Measurements from ENCODE around the gene BBS2.

The BBS2 gene

GRCh38 chr16:56450275-56450985, 69.4 kb downstream of the BBS2 start:
- DNase-seq (ENCODE audit: low spot score), result no peak
- Histone ChIP-seq H3K27ac (replicated peaks; ENCODE audit: low read length) (peak overlapping the region; percentile 64), H2BK5ac (ENCODE audit: low read length) (peak overlapping the region; percentile 87), H3K14ac (ENCODE audit: low read length) (no peak overlapping the region), H3K4me2 (ENCODE audit: insufficient read depth, low read length, poor library complexity, severe bottlenecking) (peak overlapping the region; percentile 80), H3K79me1 (ENCODE audit: low read depth, low read length) (peaks cover 7% of the 10 kb centered on the region), H3K9me3 (replicated peaks in 1 of 2; ENCODE audit: control insufficient read depth in 2 of 2, insufficient read depth in 1 of 2, low read depth in 1 of 2, low read length in 2 of 2) (no peaks in the 10 kb centered on the region), H3K36me3 (replicated peaks in 1 of 2; ENCODE audit: control insufficient read depth in 2 of 2, insufficient read depth in 2 of 2, low read length in 2 of 2) (peaks cover 13 to 60% of the 10 kb centered on the region in 2 donors), H3K9ac (ENCODE audit: low read depth, low read length, poor library complexity) (peak overlapping the region; percentile 95), H2BK12ac (ENCODE audit: low read length) (no peak overlapping the region), H2BK120ac (ENCODE audit: low read depth, low read length) (peak overlapping the region; percentile 72), H3K4me3 (ENCODE audit: low read length in 2 of 2) (peak overlapping the region; percentile 75 to 98), H3K4me1 (ENCODE audit: control insufficient read depth in 2 of 2, insufficient read depth in 1 of 2, low read depth in 1 of 2, low read length in 2 of 2) (peaks cover 11 to 12% of the 10 kb centered on the region in 2 donors), H2BK15ac (ENCODE audit: low read length) (peak overlapping the region; percentile 78), H4K8ac (ENCODE audit: low read depth, low read length) (no peak overlapping the region), H3K4ac (ENCODE audit: low read length) (no peak overlapping the region), H3K18ac (ENCODE audit: low read length) (peak overlapping the region; percentile 98), H2AK5ac (ENCODE audit: low read depth, low read length) (peak overlapping the region; percentile 68), H3K27me3 (ENCODE audit: control insufficient read depth in 3 of 3, insufficient read depth in 3 of 3, low read depth in 1 of 3, low read length in 3 of 3) (no peaks in the 10 kb centered on the region), H4K91ac (ENCODE audit: low read depth, low read length, poor library complexity) (no peak overlapping the region), H3K23ac (ENCODE audit: low read depth, low read length, poor library complexity) (peak overlapping the region; percentile 97), H2AFZ (ENCODE audit: low read length) (peak overlapping the region; percentile 82)
- no CpG with 5 or more reads among the region's 18 CpGs for WGBS, 2 donors (ENCODE audit: extremely low coverage in 2 of 2, insufficient read length in 2 of 2, insufficient replicate concordance in 1 of 2)

DNA sequence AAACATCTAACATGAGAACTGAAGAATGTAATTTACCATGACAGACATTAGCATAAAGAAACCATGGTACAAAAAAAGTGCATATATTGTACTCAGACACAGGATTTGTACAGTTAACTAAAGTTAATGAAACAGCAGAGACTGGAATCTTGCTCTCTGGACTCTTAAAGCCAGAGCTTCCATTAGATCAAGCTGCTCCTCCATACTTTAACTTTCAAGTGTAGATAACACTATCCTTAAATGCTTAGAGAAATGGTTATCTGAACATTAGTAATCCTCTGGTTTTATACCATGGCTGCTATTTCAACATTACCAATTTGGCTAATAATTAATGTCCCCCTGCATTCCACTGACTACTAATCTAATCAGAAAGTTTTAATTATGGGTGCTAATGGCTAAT, 71.8 kb downstream of the BBS2 start:
- H3K9ac ChIP-seq (ENCODE audit: low read depth, low read length, poor library complexity), result no peak overlapping the region
- no peak overlapping the region for H3K4me2 ChIP-seq (ENCODE audit: insufficient read depth, low read length, poor library complexity, severe bottlenecking)
- H2BK120ac ChIP-seq (ENCODE audit: low read depth, low read length), result no peak overlapping the region
- no peak overlapping the region for H3K18ac ChIP-seq (ENCODE audit: low read length)
- peaks cover 11 to 12% of the 10 kb centered on the region in 2 donors for H3K4me1 ChIP-seq (ENCODE audit: control insufficient read depth in 2 of 2, insufficient read depth in 1 of 2, low read depth in 1 of 2, low read length in 2 of 2)
- H3K9me3 ChIP-seq (replicated peaks in 1 of 2; ENCODE audit: control insufficient read depth in 2 of 2, insufficient read depth in 1 of 2, low read depth in 1 of 2, low read length in 2 of 2), result no peaks in the 10 kb centered on the region
- H2BK15ac ChIP-seq (ENCODE audit: low read length), result no peak overlapping the region
- H3K4ac ChIP-seq (ENCODE audit: low read length), result no peak overlapping the region
- H3K79me1 ChIP-seq (ENCODE audit: low read depth, low read length), result peaks cover 9% of the 10 kb centered on the region
- H3K27ac ChIP-seq (replicated peaks; ENCODE audit: low read length), result no peak overlapping the region
- no peak overlapping the region for H3K4me3 ChIP-seq (ENCODE audit: low read length in 2 of 2)
- no peak overlapping the region for H4K91ac ChIP-seq (ENCODE audit: low read depth, low read length, poor library complexity)
- peaks cover 10 to 60% of the 10 kb centered on the region in 2 donors for H3K36me3 ChIP-seq (replicated peaks in 1 of 2; ENCODE audit: control insufficient read depth in 2 of 2, insufficient read depth in 2 of 2, low read length in 2 of 2)
- no peak overlapping the region for H3K14ac ChIP-seq (ENCODE audit: low read length)
- H3K27me3 ChIP-seq (ENCODE audit: control insufficient read depth in 3 of 3, insufficient read depth in 3 of 3, low read depth in 1 of 3, low read length in 3 of 3), result no peaks in the 10 kb centered on the region
- no peak overlapping the region for H2BK12ac ChIP-seq (ENCODE audit: low read length)
- no peak for DNase-seq (ENCODE audit: low spot score)
- H3K23ac ChIP-seq (ENCODE audit: low read depth, low read length, poor library complexity), result no peak overlapping the region
- no peak overlapping the region for H2AK5ac ChIP-seq (ENCODE audit: low read depth, low read length)
- H4K8ac ChIP-seq (ENCODE audit: low read depth, low read length), result no peak overlapping the region
- H2AFZ ChIP-seq (ENCODE audit: low read length), result no peak overlapping the region
- no peak overlapping the region for H2BK5ac ChIP-seq (ENCODE audit: low read length)

DNA sequence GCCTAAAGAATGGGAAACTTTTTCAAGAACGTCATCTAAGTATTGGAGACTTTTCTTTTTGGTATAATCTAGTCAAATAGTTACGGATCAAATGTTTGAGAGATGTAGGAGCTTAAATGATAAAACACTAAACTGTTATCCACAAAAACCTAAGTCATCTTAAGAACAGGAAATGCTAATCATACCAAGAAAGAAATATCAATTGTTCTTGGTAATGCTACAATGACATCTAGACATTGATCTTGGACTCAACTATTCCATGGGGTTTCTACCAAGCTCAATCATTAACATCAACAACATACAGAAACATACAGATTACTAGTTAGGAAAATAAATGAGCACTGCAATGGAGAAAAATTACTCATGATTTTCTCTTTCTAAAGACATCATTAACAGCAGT, 72.5 kb downstream of the BBS2 start:
- H3K9me3 ChIP-seq (replicated peaks in 1 of 2; ENCODE audit: control insufficient read depth in 2 of 2, insufficient read depth in 1 of 2, low read depth in 1 of 2, low read length in 2 of 2), result no peaks in the 10 kb centered on the region
- H2BK120ac ChIP-seq (ENCODE audit: low read depth, low read length), result no peak overlapping the region
- H3K4me2 ChIP-seq (ENCODE audit: insufficient read depth, low read length, poor library complexity, severe bottlenecking), result no peak overlapping the region
- peaks cover 9% of the 10 kb centered on the region for H3K79me1 ChIP-seq (ENCODE audit: low read depth, low read length)
- H3K4me3 ChIP-seq (ENCODE audit: low read length in 2 of 2), result no peak overlapping the region
- no CpG with 5 or more reads among the region's 2 CpGs for WGBS, 2 donors (ENCODE audit: extremely low coverage in 2 of 2, insufficient read length in 2 of 2, insufficient replicate concordance in 1 of 2)
- no peak overlapping the region for H2BK15ac ChIP-seq (ENCODE audit: low read length)
- no peak overlapping the region for H3K18ac ChIP-seq (ENCODE audit: low read length)
- no peak overlapping the region for H3K23ac ChIP-seq (ENCODE audit: low read depth, low read length, poor library complexity)
- no peak overlapping the region for H2AFZ ChIP-seq (ENCODE audit: low read length)
- H2AK5ac ChIP-seq (ENCODE audit: low read depth, low read length), result no peak overlapping the region
- H3K36me3 ChIP-seq (replicated peaks in 1 of 2; ENCODE audit: control insufficient read depth in 2 of 2, insufficient read depth in 2 of 2, low read length in 2 of 2), result peaks cover 12 to 65% of the 10 kb centered on the region in 2 donors
- no peak overlapping the region for H3K9ac ChIP-seq (ENCODE audit: low read depth, low read length, poor library complexity)
- DNase-seq (ENCODE audit: low spot score), result no peak
- no peak overlapping the region for H3K14ac ChIP-seq (ENCODE audit: low read length)
- H3K27me3 ChIP-seq (ENCODE audit: control insufficient read depth in 3 of 3, insufficient read depth in 3 of 3, low read depth in 1 of 3, low read length in 3 of 3), result no peaks in the 10 kb centered on the region
- H3K4me1 ChIP-seq (ENCODE audit: control insufficient read depth in 2 of 2, insufficient read depth in 1 of 2, low read depth in 1 of 2, low read length in 2 of 2), result peaks cover 7 to 10% of the 10 kb centered on the region in 2 donors
- H3K27ac ChIP-seq (replicated peaks; ENCODE audit: low read length), result no peak overlapping the region
- H4K91ac ChIP-seq (ENCODE audit: low read depth, low read length, poor library complexity), result no peak overlapping the region
- H3K4ac ChIP-seq (ENCODE audit: low read length), result no peak overlapping the region
- H4K8ac ChIP-seq (ENCODE audit: low read depth, low read length), result no peak overlapping the region
- no peak overlapping the region for H2BK12ac ChIP-seq (ENCODE audit: low read length)
- H2BK5ac ChIP-seq (ENCODE audit: low read length), result no peak overlapping the region

DNA sequence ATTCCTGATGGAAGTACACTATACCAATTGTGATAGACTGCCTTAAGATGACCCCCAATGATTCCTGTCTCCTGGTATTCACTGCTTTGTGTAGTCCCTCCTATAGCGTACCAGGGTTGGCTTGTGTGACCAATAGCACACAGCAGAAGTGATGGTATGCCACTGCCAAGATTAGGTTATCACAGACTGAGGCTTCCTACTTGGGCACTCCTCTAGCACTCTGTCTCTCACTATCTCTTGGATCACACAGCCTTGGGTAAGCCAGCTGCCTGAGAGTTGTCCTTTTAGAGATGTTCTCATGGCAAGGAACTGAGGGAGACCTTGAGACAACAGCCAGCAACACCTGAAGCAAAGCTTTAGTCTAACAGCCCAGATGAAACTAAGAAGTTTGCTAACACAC, 81.8 kb downstream of the BBS2 start:
- no peak overlapping the region for H3K18ac ChIP-seq (ENCODE audit: low read length)
- no CpG with 5 or more reads among the region's 1 CpG for WGBS, 2 donors (ENCODE audit: extremely low coverage in 2 of 2, insufficient read length in 2 of 2, insufficient replicate concordance in 1 of 2)
- no peak overlapping the region for H3K14ac ChIP-seq (ENCODE audit: low read length)
- no peaks in the 10 kb centered on the region for H3K27me3 ChIP-seq (ENCODE audit: control insufficient read depth in 3 of 3, insufficient read depth in 3 of 3, low read depth in 1 of 3, low read length in 3 of 3)
- no peak overlapping the region for H3K4me2 ChIP-seq (ENCODE audit: insufficient read depth, low read length, poor library complexity, severe bottlenecking)
- no peak overlapping the region for H3K9ac ChIP-seq (ENCODE audit: low read depth, low read length, poor library complexity)
- peaks cover 12 to 93% of the 10 kb centered on the region in 2 donors for H3K36me3 ChIP-seq (replicated peaks in 1 of 2; ENCODE audit: control insufficient read depth in 2 of 2, insufficient read depth in 2 of 2, low read length in 2 of 2)
- H2BK12ac ChIP-seq (ENCODE audit: low read length), result no peak overlapping the region
- no peak for DNase-seq (ENCODE audit: low spot score)
- H4K8ac ChIP-seq (ENCODE audit: low read depth, low read length), result no peak overlapping the region
- H3K4me3 ChIP-seq (ENCODE audit: low read length in 2 of 2), result no peak overlapping the region
- H3K79me1 ChIP-seq (ENCODE audit: low read depth, low read length), result peaks cover 4% of the 10 kb centered on the region
- no peak overlapping the region for H3K27ac ChIP-seq (replicated peaks; ENCODE audit: low read length)
- no peak overlapping the region for H2AFZ ChIP-seq (ENCODE audit: low read length)
- no peaks in the 10 kb centered on the region for H3K4me1 ChIP-seq (ENCODE audit: control insufficient read depth in 2 of 2, insufficient read depth in 1 of 2, low read depth in 1 of 2, low read length in 2 of 2)
- H2BK5ac ChIP-seq (ENCODE audit: low read length), result no peak overlapping the region
- no peaks in the 10 kb centered on the region for H3K9me3 ChIP-seq (replicated peaks in 1 of 2; ENCODE audit: control insufficient read depth in 2 of 2, insufficient read depth in 1 of 2, low read depth in 1 of 2, low read length in 2 of 2)
- no peak overlapping the region for H4K91ac ChIP-seq (ENCODE audit: low read depth, low read length, poor library complexity)
- H3K23ac ChIP-seq (ENCODE audit: low read depth, low read length, poor library complexity), result no peak overlapping the region
- no peak overlapping the region for H2AK5ac ChIP-seq (ENCODE audit: low read depth, low read length)
- no peak overlapping the region for H3K4ac ChIP-seq (ENCODE audit: low read length)
- H2BK120ac ChIP-seq (ENCODE audit: low read depth, low read length), result no peak overlapping the region
- H2BK15ac ChIP-seq (ENCODE audit: low read length), result no peak overlapping the region

Data from neuronal stem cell (in vitro differentiated cells).